Hematopoietic multipotent progenitor cell (in vitro differentiated cells): ENCODE measurements around the gene TERT. TPM values are rescaled to one million over a fixed set of nuclear protein-coding genes. Genes with fewer than 3 reads are reported as not detected.
"Not testable (repeated sequence)": the region's sequence is repeated elsewhere in the genome, so short reads cannot be mapped to it uniquely, and the experiment has no call there.

ENCODE experiments used
- DNase-seq, 3 donors: peaks; one replicate each; pipeline ENCODE4 v3.0.0-alpha.2; 2011 to 2015; ENCODE audit warnings: low read depth in 2 of 3, low spot score in 2 of 3
- total RNA-seq: library from RNA; depleted of rRNA; stranded (reverse); fragments of >200 nt; gene quantifications from one replicate; pipeline ENCODE4 v1.2.3, GENCODE V29; 2012

TERT gene
- total RNA-seq, 1 donor, result 1.1 TPM

DNA sequence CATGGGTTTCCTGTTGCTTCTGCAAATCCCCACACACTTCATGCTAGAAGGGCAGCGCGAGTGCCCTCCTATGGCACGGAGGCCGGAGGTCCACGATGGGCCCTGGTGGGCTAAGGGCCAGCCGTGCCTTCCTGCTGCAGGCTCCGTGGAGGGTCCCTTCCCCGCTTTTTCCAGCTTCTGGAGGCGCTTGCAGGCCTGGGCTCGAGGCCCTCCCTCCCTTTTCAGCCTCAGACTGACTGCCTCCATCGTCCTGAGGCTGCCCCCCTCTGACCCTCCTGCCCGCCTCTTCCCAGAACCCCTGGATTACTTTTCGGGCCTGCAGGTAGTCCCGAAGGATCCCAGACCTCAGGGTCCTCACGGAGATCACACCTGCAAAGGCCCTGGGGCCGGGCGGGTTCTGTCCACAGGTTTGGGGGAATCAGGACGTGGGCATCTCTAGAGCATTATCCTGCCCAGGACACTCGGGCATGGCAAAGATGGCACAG, 3.2 kb upstream of the TERT start:
- no peak for DNase-seq

DNA sequence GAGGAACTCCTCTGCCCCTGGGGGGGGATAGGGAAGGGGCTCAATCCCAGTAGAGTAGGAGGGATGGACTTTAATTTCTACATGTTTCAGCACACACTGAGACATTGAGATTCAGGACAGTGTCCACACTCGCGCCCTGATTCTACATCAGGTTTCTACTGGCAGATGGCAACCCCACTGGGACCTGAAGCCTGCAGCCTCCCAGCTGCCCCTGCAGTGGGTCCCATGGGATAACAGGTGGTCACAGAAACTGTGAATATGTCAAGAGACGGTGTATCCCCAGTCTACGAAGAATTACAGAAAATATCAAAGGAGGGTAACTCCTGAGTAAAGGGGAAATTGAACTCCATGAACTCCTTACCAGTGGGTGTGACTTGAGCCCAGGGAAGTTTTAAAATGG, 2.4 kb upstream of the TERT start:
- DNase-seq, result no peak

DNA sequence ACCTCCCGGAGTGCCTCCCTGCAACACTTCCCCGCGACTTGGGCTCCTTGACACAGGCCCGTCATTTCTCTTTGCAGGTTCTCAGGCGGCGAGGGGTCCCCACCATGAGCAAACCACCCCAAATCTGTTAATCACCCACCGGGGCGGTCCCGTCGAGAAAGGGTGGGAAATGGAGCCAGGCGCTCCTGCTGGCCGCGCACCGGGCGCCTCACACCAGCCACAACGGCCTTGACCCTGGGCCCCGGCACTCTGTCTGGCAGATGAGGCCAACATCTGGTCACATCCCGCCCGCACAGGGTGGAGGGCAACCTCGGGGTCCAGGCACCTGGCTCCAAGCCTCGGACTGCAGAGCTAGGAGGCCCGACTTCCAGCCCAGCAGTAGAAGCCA, 776 bp upstream of the TERT start:
- DNase-seq, result no peak

DNA sequence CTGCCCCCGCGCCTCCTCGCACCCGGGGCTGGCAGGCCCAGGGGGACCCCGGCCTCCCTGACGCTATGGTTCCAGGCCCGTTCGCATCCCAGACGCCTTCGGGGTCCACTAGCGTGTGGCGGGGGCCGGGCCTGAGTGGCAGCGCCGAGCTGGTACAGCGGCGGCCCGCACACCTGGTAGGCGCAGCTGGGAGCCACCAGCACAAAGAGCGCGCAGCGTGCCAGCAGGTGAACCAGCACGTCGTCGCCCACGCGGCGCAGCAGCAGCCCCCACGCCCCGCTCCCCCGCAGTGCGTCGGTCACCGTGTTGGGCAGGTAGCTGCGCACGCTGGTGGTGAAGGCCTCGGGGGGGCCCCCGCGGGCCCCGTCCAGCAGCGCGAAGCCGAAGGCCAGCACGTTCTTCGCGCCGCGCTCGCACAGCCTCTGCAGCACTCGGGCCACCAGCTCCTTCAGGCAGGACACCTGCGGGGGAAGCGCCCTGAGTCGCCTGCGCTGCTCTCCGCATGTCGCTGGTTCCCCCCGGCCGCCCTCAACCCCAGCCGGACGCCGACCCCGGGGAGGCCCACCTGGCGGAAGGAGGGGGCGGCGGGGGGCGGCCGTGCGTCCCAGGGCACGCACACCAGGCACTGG, 548 bp downstream of the TERT start:
- no peak for DNase-seq

DNA sequence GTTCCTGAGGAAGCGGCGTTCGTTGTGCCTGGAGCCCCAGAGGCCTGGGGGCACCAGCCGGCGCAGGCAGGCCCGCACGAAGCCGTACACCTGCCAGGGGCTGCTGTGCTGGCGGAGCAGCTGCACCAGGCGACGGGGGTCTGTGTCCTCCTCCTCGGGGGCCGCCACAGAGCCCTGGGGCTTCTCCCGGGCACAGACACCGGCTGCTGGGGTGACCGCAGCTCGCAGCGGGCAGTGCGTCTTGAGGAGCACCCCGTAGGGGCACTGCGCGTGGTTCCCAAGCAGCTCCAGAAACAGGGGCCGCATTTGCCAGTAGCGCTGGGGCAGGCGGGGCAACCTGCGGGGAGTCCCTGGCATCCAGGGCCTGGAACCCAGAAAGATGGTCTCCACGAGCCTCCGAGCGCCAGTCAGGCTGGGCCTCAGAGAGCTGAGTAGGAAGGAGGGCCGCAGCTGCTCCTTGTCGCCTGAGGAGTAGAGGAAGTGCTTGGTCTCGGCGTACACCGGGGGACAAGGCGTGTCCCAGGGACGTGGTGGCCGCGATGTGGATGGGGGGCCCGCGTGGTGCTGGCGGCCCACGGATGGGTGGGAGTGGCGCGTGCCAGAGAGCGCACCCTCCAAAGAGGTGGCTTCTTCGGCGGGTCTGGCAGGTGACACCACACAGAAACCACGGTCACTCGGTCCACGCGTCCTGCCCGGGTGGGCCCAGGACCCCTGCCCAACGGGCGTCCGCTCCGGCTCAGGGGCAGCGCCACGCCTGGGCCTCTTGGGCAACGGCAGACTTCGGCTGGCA, 1.3 kb downstream of the TERT start:
- no peak for DNase-seq

DNA sequence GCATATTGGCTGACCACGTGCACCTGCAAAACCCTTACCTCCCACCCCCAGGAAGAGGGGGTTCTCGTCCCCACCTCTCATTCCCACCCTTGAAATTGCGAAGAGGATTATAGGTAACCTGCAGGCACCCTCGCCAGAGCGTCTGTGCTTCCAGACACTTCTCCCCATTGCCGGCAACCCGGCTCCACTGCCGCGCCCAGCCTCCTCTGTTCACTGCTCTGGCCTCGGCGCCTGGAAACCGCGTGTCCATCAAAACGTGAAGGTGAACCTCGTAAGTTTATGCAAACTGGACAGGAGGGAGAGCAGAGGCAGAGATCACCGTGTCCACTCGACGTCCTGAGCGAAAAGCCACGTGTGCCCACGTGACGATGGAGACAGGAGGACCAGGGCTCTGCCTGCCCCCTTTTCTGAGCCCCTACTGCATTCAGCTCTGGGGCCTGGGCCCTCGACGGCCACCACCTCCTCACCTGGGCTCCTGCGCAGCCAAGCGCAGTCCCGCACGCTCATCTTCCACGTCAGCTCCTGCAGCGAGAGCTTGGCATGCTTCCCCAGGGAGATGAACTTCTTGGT, 1.9 kb downstream of the TERT start:
- DNase-seq, result no peak

DNA sequence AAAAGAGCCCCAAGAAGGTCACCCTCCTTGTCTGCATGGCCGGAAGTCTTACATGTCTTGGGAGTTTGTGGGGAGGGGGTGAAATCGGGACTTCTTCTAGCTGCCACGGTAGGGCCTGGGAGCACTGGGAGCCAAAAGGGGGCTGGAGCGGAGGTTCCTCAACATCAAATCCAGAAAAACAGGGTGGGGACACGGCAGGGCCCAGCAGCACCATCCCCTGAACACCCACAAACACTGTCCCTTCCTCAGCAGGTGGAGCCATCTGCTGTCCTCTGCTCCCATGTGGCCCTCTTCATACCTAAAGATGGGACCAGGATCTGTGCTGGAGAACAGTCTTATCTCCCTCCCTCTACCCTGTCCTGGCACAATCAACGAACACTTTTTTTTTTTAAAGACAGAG, 2.7 kb downstream of the TERT start:
- DNase-seq, result no peak

DNA sequence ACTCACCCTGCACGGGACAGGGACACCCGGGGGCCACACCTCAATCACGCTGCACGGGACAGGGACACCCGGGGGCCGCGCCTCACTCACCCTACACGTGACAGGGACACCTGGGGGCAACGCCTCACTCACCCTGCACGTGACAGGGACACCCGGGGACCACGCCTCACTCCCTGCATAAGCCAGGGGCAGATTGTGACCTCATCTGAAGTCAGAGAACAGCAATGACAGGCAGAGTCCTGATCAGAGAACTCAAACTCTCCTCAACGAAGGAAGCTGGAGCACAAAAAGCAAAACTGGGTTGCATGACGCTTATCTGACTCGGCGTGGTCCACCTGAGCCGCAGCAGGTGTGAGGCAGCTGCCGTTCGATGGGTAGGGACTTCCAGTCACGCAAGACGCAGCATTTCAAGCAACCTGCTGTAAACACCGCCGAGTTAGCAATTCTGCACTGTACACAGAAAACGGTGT, 3.2 kb downstream of the TERT start:
- DNase-seq, result no peak

DNA sequence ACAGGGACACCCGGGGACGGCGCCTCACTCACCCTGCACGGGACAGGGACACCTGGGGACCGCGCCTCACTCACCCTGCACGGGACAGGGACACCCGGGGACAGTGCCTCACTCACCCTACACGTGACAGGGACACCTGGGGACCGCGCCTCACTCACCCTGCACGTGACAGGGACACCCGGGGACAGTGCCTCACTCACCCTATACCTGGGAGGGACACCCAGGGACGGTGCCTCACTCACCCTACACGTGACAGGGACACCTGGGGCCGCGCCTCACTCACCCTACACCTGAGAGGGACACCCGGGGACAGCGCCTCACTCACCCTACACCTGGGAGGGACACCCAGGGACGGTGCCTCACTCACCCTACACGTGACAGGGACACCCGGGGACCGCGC, 3.9 kb downstream of the TERT start:
- DNase-seq, result not testable (repeated sequence)

DNA sequence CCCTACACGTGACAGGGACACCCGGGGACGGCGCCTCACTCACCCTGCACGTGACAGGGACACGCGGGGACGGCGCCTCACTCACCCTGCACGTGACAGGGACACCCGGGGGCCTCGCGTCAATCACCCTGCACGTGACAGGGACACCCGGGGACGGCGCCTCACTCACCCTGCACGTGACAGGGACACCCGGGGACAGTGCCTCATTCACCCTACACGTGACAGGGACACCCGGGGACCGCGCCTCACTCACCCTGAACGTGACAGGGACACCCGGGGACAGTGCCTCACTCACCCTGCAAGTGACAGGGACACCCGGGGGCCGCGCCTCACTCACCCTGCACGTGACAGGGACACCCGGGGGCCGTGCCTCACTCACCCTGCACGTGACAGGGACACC, 5.3 kb downstream of the TERT start:
- not testable (repeated sequence) for DNase-seq

DNA sequence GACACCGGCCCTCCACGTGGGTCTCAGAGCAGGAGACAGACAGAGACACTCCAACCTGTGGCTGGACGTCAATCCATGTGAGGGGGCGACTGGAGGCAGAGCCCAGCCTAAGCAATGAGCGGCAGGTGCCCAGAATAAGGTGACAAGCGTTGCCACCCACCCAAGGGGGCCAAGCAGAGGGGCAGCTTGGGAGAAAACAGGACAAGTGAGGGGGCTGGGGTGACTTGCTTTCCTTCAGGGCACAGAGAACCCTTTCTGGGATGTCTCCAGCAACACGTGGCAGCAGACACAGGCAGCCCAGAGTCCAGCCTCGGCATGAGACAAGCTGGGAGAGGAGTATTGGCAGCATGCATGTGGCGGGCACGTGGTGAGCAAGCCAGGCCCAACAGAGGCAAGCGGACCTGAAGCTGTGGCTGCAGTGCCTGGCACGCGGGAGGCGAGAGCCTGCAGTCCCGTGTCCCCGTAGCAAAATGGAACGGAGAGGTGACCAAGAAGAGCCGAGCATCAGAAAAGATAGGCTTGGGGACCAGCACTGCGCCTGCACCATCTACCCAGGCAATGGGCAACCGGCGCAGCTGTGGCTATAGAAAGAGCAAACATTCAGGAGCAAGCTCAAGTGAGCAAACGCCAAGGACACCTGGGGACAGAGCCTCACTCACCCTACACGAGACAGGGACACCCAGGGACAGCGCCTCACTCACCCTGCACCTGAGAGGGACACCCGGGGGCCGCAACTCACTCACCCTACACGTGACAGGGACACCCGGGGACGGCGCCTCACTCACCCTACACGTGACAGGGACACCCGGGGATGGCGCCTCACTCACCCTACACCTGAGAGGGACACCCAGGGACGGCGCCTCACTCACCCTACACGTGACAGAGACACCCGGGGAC, 6.2 kb downstream of the TERT start:
- no peak for DNase-seq

DNA sequence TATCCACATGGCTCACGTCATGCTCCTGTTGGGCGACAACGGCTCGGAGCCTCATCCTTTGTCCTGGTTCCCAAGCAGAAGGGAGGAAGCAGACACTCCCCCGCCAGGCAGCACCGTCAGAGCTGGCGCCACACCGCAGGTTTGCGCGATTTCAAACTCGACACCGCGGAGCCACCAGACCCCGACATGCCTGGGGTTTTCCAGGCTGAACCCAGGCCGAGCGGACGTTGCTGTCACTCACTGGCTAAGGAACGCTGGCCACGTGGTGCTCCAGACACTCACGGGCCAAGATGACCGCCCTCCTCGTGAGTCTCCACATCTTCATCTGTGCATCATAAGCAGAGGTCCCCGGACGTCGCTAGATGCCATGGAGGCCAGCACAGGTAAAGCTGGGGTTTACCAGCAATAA, 9.0 kb downstream of the TERT start:
- DNase-seq, result no peak

DNA sequence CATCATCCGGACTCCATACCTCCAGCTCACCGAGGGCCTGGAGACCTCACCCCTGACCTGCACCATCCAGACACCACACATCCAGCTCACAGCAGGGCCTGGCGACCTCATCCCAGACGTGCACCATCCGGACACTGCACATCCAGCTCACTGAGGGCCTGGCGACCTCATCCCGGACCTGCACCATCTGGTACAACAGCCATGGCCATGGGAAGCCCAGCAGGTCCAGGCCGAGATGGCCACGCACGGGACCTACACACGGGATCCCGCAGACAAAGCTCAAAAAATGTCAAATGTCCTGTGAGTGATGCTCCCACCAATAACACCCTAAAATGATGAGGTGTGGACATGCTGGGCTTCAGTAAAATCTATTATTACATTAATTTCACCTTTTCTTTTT, 9.7 kb downstream of the TERT start:
- DNase-seq, result no peak

DNA sequence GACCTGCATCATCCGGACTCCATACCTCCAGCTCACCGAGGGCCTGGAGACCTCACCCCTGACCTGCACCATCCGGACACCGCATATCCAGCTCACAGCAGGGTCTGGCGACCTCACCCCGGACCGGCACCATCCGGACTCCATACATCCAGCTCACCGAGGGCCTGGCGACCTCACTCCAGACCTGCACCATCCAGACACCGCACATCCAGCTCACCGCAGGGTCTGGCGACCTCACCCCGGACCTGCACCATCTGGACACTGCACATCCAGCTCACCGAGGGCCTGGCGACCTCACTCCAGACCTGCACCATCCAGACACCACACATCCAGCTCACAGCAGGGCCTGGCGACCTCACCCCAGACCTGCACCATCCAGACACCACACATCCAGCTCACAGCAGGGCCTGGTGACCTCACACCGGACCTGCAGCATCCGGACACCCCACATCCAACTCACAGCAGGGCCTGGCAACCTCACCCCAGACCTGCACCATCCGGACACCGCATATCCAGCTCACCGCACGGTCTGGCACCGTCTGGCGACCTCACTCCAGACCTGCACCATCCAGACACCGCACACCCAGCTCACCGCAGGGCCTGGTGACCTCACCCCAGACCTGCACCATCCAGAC, 10.4 kb downstream of the TERT start:
- not testable (repeated sequence) for DNase-seq

DNA sequence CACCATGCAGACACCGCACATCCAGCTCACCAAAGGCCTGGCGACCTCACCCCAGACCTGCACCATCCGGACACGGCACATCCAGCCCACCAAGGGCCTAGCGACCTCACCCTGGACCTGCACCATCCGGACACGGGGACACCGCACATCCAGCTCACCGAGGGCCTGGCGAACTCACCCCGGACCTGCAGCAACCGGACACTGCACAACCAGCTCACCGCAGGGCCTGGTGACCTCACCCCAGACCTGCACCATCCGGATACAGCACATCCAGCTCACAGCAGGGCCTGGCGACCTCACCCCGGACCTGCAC, 11.2 kb downstream of the TERT start:
- DNase-seq, result not testable (repeated sequence)

DNA sequence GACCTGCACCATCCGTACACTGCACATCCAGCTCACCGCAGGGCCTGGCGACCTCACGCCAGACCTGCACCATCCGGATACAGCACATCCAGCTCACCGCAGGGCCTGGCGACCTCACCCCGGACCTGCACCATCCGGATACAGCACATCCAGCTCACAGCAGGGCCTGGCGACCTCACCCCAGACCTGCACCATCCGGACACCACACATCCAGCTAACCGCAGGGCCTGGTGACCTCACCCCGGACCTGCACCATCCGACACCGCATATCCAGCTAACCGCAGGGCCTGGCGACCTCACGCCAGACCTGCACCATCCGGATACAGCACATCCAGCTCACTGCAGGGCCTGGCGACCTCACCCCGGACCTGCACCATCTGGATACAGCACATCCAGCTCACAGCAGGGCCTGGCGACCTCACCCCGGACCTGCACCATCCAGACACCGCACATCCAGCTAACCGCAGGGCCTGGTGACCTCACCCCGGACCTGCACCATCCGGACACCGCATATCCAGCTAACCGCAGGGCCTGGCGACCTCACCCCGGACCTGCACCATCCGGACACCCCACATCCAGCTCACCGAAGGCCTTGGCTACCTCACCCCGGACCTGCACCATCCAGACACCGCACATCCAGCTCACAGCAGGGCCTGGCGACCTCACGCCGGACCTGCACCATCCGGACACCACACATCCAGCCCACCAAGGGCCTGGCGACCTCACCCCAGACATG, 11.7 kb downstream of the TERT start:
- DNase-seq, result not testable (repeated sequence)

DNA sequence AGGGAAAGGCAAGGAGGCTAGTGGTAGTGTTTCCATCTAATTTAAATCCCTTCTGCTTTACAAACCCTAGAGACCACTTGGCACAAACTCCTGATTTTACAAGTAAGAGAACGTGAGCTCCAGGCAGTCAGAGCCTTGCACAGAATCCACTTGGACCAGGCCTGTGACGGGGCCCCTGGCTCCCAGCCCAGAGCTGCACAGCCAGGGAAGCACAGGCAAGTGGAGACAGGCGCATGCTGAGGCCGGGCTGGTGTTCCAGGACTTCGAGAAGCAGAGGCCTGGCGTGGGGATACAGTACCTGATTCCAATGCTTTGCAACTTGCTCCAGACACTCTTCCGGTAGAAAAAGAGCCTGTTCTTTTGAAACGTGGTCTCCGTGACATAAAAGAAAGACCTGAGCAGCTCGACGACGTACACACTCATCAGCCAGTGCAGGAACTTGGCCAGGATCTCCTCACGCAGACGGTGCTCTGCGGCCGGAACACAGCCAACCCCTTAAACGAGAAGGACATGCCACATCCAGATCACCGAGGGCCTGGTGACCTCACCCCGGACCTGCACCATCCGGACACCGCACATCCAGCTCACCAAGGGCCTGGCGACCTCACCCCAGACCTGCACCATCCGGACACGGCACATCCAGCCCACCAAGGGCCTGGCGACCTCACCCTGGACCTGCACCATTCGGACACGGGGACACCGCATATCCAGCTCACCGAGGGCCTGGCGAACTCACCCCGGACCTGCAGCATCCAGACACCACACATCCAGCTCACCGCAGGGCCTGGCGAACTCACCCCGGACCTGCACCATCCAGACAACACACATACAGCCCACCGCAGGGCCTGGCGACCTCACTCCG, 12.5 kb downstream of the TERT start:
- DNase-seq, result no peak

DNA sequence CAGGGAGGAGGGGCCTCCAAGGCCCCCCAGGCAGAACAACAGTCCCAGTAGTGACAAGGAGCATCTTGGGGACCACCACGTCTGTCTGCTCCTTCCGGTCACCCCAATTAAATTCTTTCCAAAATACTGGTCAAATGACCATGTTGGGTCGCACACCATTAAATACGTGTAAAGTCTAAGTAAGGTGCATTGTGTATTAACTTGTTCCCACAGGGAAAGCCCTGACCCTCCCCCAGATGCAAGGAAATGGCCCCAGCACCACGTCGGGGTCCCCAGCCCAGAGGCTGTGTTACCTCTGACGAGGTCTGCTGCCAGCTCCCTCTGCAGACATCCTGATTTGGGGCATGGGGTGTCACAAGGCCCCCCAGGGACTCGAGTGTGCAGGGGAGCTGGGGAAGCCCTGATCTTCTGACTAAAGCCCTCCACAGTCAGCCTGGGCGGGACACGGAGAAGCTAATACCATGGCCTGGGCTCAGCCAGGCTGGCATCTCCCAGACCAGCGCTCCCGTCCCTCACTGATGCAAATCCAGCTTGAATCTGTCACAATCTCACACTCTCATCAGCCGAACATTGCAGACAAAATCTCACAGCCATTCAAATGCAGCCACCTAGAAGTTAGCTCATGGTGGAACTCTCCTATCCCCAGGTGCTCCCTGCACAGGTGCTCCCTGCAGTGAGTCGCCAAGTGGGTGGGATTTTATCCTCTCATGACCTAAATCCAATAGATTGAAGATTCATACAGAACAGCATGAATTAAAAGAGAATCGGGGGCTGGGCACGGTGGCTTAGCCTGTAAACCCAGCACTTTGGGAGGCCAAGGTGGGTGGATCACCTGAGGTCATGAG, 13.6 kb downstream of the TERT start:
- no peak for DNase-seq
